Body of pancreas (tissue), 4 donors: ENCODE measurements around the gene ACTR10.

Experiments
- CTCF ChIP-seq, 7 experiments: fragments of 450-650 bp in 4 of 7; fragments of 200-600 bp in 3 of 7; sonication (generic) in 3 of 7; IDR thresholded peaks; one replicate each; pipeline ENCODE4 v1.5.1; 2016 to 2019; ENCODE audit warnings: antibody characterized with exemption in 7 of 7
- POLR2A ChIP-seq, 3 donors: fragments of 450-650 bp; IDR thresholded peaks; one replicate each; pipeline ENCODE4 v1.6.1; 2016; ENCODE audit warnings: antibody characterized with exemption in 3 of 3, mild to moderate bottlenecking in 2 of 3

- no peak for TF ChIP-seq CTCF (IDR thresholded peaks at IDR 0.05)
- no peak for TF ChIP-seq POLR2A (IDR thresholded peaks at IDR 0.05)
Measured at GRCh38 chr14:58198086-58198485, 1.9 kb upstream of the ACTR10 start.
